Osteoblast (primary cell): ENCODE data around the gene FAM110A. TPM values are rescaled to one million over a fixed set of nuclear protein-coding genes. Genes with fewer than 3 reads are reported as not detected.

ENCODE experiments used
- DNase-seq: peaks from one replicate; pipeline ENCODE4 v3.0.0; 2011; ENCODE audit warnings: low spot score, mixed read lengths; ENCODE audit not compliant: insufficient read length; ENCODE audit errors: missing footprints
- H2AFZ ChIP-seq: 2 replicates; pipeline ENCODE4 v1.6.0; 2011; ENCODE audit warnings: mild to moderate bottlenecking, low read length
- H3K27ac ChIP-seq: 2 replicates; pipeline ENCODE4 v1.5.1; 2011; ENCODE audit warnings: mild to moderate bottlenecking, low read depth, low read length, moderate library complexity
- H3K27me3 ChIP-seq: 2 replicates; pipeline ENCODE4 v1.6.0; 2012; ENCODE audit warnings: mild to moderate bottlenecking, control low read depth, inconsistent platforms, low read length, moderate library complexity; ENCODE audit not compliant: insufficient read depth
- H3K36me3 ChIP-seq: 2 replicates; pipeline ENCODE4 v1.5.1; 2011; ENCODE audit warnings: mild to moderate bottlenecking, low read length, control low read depth, moderate library complexity; ENCODE audit not compliant: insufficient read depth
- H3K4me1 ChIP-seq: 2 replicates; pipeline ENCODE4 v1.5.1; 2011; ENCODE audit warnings: mild to moderate bottlenecking, low read length, control low read depth, moderate library complexity; ENCODE audit not compliant: insufficient read depth
- H3K4me2 ChIP-seq: 2 replicates; pipeline ENCODE4 v1.6.0; 2011; ENCODE audit warnings: mild to moderate bottlenecking, low read length; ENCODE audit not compliant: insufficient read depth
- H3K4me3 ChIP-seq: fragments of 200-600 bp; sonication (generic); 3 replicates; pipeline ENCODE4 v1.5.1; 2012; ENCODE audit warnings: mild to moderate bottlenecking, low read length, inconsistent platforms; ENCODE audit not compliant: insufficient read depth
- H3K79me2 ChIP-seq: 2 replicates; pipeline ENCODE4 v1.6.0; 2012; ENCODE audit warnings: mild to moderate bottlenecking, low read length, control low read depth, inconsistent platforms; ENCODE audit not compliant: insufficient read depth
- H3K9me3 ChIP-seq: 2 replicates; pipeline ENCODE4 v1.5.1; 2011; ENCODE audit warnings: low read depth, low read length, control low read depth
- H4K20me1 ChIP-seq: 2 replicates; pipeline ENCODE4 v1.6.0; 2012; ENCODE audit warnings: mild to moderate bottlenecking, low read length, control low read depth; ENCODE audit not compliant: insufficient read depth
- CTCF ChIP-seq: IDR thresholded peaks from 2 replicates; pipeline ENCODE4 v1.5.1; 2011; ENCODE audit warnings: mild to moderate bottlenecking, low read depth, low read length, moderate library complexity; ENCODE audit errors: extremely low read depth
- total RNA-seq: library from RNA; depleted of rRNA; stranded (reverse); fragments of >200 nt; gene quantifications from 2 replicates; pipeline ENCODE4 v1.2.3, GENCODE V29; 2012

The FAM110A gene
- total RNA-seq, 1 donor: 9.8 TPM

GRCh38 chr20:822651-823573, 10.6 kb upstream of the FAM110A start:
- Histone ChIP-seq H3K36me3 (no peaks in the 10 kb centered on the region), H3K27me3 (no peaks in the 10 kb centered on the region), H4K20me1 (no peaks in the 10 kb centered on the region), H3K4me1 (no peaks in the 10 kb centered on the region), H3K4me2 (no peak overlapping the region), H3K9me3 (no peaks in the 10 kb centered on the region), H3K4me3 (no peak overlapping the region), H3K27ac (no peak overlapping the region), H3K79me2 (no peaks in the 10 kb centered on the region), H2AFZ (no peak overlapping the region)
- DNase-seq: no peak
- no peak for TF ChIP-seq CTCF

- H2AFZ ChIP-seq: no peak overlapping the region
- no peaks in the 10 kb centered on the region for H3K36me3 ChIP-seq
- H3K27me3 ChIP-seq: no peaks in the 10 kb centered on the region
- H3K9me3 ChIP-seq: no peaks in the 10 kb centered on the region
- H3K27ac ChIP-seq: no peak overlapping the region
- peak; percentile 61 for DNase-seq
- TF ChIP-seq CTCF: no peak
- no peak overlapping the region for H3K4me2 ChIP-seq
- no peaks in the 10 kb centered on the region for H3K79me2 ChIP-seq
- no peaks in the 10 kb centered on the region for H4K20me1 ChIP-seq
- H3K4me3 ChIP-seq: no peak overlapping the region
- no peaks in the 10 kb centered on the region for H3K4me1 ChIP-seq
Observed at GRCh38 chr20:823574-823902, 10.0 kb upstream of the FAM110A start.

GRCh38 chr20:824490-824889, 9.0 kb upstream of the FAM110A start:
- no peak for DNase-seq
- no peaks in the 10 kb centered on the region for H3K36me3 ChIP-seq

More at GRCh38 chr20:824490-824889, 9.0 kb upstream of the FAM110A start:
- Histone ChIP-seq H3K4me2 (no peak overlapping the region), H3K4me3 (no peak overlapping the region), H3K79me2 (no peaks in the 10 kb centered on the region), H3K27ac (no peak overlapping the region), H3K27me3 (no peaks in the 10 kb centered on the region), H4K20me1 (no peaks in the 10 kb centered on the region), H3K4me1 (peaks cover 5% of the 10 kb centered on the region), H2AFZ (no peak overlapping the region), H3K9me3 (no peaks in the 10 kb centered on the region)
- TF ChIP-seq CTCF: no peak
